NT2/D1 (cell line): ENCODE data around the gene PPP1R3G.

Experiments
- DNase-seq: peaks from one replicate; pipeline ENCODE4 v3.0.0-alpha.2; 2011; ENCODE audit warnings: low read depth, low spot score
- H3K27me3 ChIP-seq: 2 replicates; pipeline ENCODE4 v1.6.0; 2011; ENCODE audit warnings: mild to moderate bottlenecking; ENCODE audit not compliant: insufficient read length, insufficient read depth
- H3K36me3 ChIP-seq: 2 replicates; pipeline ENCODE4 v1.6.1; 2011; ENCODE audit warnings: mild to moderate bottlenecking, low read length, mixed read lengths; ENCODE audit not compliant: insufficient read depth, insufficient read length
- H3K4me1 ChIP-seq: 2 replicates; pipeline ENCODE4 v1.5.1; 2011; ENCODE audit not compliant: insufficient read depth, insufficient read length
- H3K4me3 ChIP-seq: 2 replicates; pipeline ENCODE4 v1.5.1; 2011; ENCODE audit warnings: low read depth; ENCODE audit not compliant: insufficient read length
- H3K9ac ChIP-seq: 2 replicates; pipeline ENCODE4 v1.6.0; 2011; ENCODE audit warnings: low read depth; ENCODE audit not compliant: insufficient read length
- H3K9me3 ChIP-seq: 2 replicates; pipeline ENCODE4 v1.5.1; 2011; ENCODE audit warnings: mild to moderate bottlenecking, low read length; ENCODE audit not compliant: insufficient read depth
- SUZ12 ChIP-seq: IDR thresholded peaks from 2 replicates; pipeline ENCODE4 v1.6.1; 2011; ENCODE audit not compliant: insufficient read length, insufficient read depth; ENCODE audit errors: extremely low read depth
- YY1 ChIP-seq: IDR thresholded peaks from 2 replicates; pipeline ENCODE4 v1.6.1; 2011; ENCODE audit not compliant: insufficient read length, insufficient read depth
- ZNF274 ChIP-seq: IDR thresholded peaks from 2 replicates; pipeline ENCODE4 v1.6.1; 2011; ENCODE audit warnings: mild to moderate bottlenecking, low read depth, low read length

The PPP1R3G gene

GRCh38 chr6:5087389-5087788 lies 2.2 kb downstream of the PPP1R3G start:
- no peaks in the 10 kb centered on the region for H3K9me3 ChIP-seq
- TF ChIP-seq YY1 = no peak
- no peak overlapping the region for H3K9ac ChIP-seq
- no peak for DNase-seq
- peaks cover 8% of the 10 kb centered on the region for H3K4me1 ChIP-seq
- H3K4me3 ChIP-seq = no peak overlapping the region
- H3K36me3 ChIP-seq = no peaks in the 10 kb centered on the region
- peaks cover 51% of the 10 kb centered on the region for H3K27me3 ChIP-seq

- Histone ChIP-seq H3K9me3 (no peaks in the 10 kb centered on the region), H3K27me3 (peaks cover 40% of the 10 kb centered on the region), H3K4me3 (no peak overlapping the region), H3K36me3 (no peaks in the 10 kb centered on the region), H3K9ac (no peak overlapping the region), H3K4me1 (peaks cover 4% of the 10 kb centered on the region)
- DNase-seq = no peak
- TF ChIP-seq SUZ12 = no peak
- no peak for TF ChIP-seq YY1
- TF ChIP-seq ZNF274 = no peak
These were observed 3.6 kb downstream of the PPP1R3G start for GRCh38 chr6:5088780-5089179.

GRCh38 chr6:5089481-5090438 lies 4.6 kb downstream of the PPP1R3G start:
- DNase-seq = no peak
- no peaks in the 10 kb centered on the region for H3K9me3 ChIP-seq
- no peak overlapping the region for H3K4me3 ChIP-seq
- H3K27me3 ChIP-seq = peaks cover 31% of the 10 kb centered on the region
- peaks cover 4% of the 10 kb centered on the region for H3K4me1 ChIP-seq
- no peak overlapping the region for H3K9ac ChIP-seq
- TF ChIP-seq SUZ12 = no peak
- TF ChIP-seq YY1 = no peak
- no peak for TF ChIP-seq ZNF274
- H3K36me3 ChIP-seq = no peaks in the 10 kb centered on the region

GRCh38 chr6:5090603-5091002 lies 5.5 kb downstream of the PPP1R3G start:
- no peak overlapping the region for H3K9ac ChIP-seq
- no peak overlapping the region for H3K4me3 ChIP-seq
- DNase-seq = no peak
- no peaks in the 10 kb centered on the region for H3K9me3 ChIP-seq
- peaks cover 4% of the 10 kb centered on the region for H3K4me1 ChIP-seq
- no peaks in the 10 kb centered on the region for H3K36me3 ChIP-seq
- H3K27me3 ChIP-seq = peaks cover 22% of the 10 kb centered on the region
- TF ChIP-seq YY1 (no peak), ZNF274 (no peak), SUZ12 (no peak)

GRCh38 chr6:5091210-5092069 lies 6.3 kb downstream of the PPP1R3G start:
- no peak overlapping the region for H3K9ac ChIP-seq
- no peaks in the 10 kb centered on the region for H3K9me3 ChIP-seq
- no peak for DNase-seq
- peaks cover 4% of the 10 kb centered on the region for H3K4me1 ChIP-seq
- no peak overlapping the region for H3K4me3 ChIP-seq
- H3K27me3 ChIP-seq = peaks cover 14% of the 10 kb centered on the region
- no peaks in the 10 kb centered on the region for H3K36me3 ChIP-seq
- no peak for TF ChIP-seq ZNF274
- no peak for TF ChIP-seq SUZ12
- TF ChIP-seq YY1 = no peak

- Histone ChIP-seq H3K27me3 (no peaks in the 10 kb centered on the region), H3K4me3 (no peak overlapping the region), H3K4me1 (no peaks in the 10 kb centered on the region), H3K9me3 (no peaks in the 10 kb centered on the region), H3K36me3 (no peaks in the 10 kb centered on the region), H3K9ac (no peak overlapping the region)
- DNase-seq = no peak
- TF ChIP-seq ZNF274 = no peak
- TF ChIP-seq YY1 = no peak
- TF ChIP-seq SUZ12 = no peak
These were observed 8.3 kb downstream of the PPP1R3G start for GRCh38 chr6:5093231-5094015.
